KOPT-K1 (cell line): ENCODE measurements around the gene ASCC2.

ENCODE experiments used
- H3K27ac ChIP-seq: fragments of 200-600 bp; sonication (generic); 2 replicates; pipeline ENCODE4 v1.5.1; 2016; ENCODE audit warnings: antibody characterized with exemption, mild to moderate bottlenecking, low read depth, low read length; ENCODE audit not compliant: poor library complexity, severe bottlenecking
- H3K36me3 ChIP-seq: fragments of 200-600 bp; sonication (generic); 2 replicates; pipeline ENCODE4 v1.5.1; 2017; ENCODE audit warnings: antibody characterized with exemption, mild to moderate bottlenecking, low read length, moderate library complexity; ENCODE audit not compliant: insufficient read depth
- H3K9me3 ChIP-seq: fragments of 200-600 bp; sonication (generic); 2 replicates; pipeline ENCODE4 v1.5.1; 2017; ENCODE audit warnings: antibody characterized with exemption, low read length, mild to moderate bottlenecking; ENCODE audit not compliant: insufficient read depth, poor library complexity, severe bottlenecking

The ASCC2 gene

DNA sequence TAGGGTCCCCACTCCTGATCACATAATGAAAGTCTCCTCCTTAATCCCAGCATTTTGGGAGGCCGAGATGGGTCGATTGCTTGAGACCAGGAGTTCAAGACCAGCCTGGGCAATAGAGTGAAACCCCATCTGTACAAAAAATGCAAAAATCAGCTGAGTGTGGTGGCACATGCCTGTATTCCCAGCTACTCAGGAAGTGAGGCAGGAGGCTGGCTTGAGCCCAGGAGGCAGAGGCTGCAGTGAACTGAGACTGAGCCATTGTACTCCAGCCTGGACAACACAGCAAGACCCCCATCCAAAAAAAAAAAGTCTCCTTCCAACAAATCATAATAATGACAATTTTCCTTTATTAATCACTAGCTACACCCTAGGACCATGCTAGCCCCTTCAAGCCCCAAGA, 86.4 kb downstream of the ASCC2 start:
- no peaks in the 10 kb centered on the region for H3K9me3 ChIP-seq
- peaks cover 4% of the 10 kb centered on the region; the same call in 1 of the 2 replicates for H3K36me3 ChIP-seq
- H3K27ac ChIP-seq: peak overlapping the region; percentile 71

- peak overlapping the region; percentile 71 for H3K27ac ChIP-seq
- no peaks in the 10 kb centered on the region for H3K9me3 ChIP-seq
- H3K36me3 ChIP-seq: peaks cover 4% of the 10 kb centered on the region; the same call in 1 of the 2 replicates
These were observed 87.2 kb downstream of the ASCC2 start for GRCh38 chr22:29750559-29751538.

- Histone ChIP-seq H3K9me3 (no peaks in the 10 kb centered on the region), H3K27ac (peak overlapping the region; percentile 71), H3K36me3 (peaks cover 4% of the 10 kb centered on the region; the same call in 1 of the 2 replicates)
These were observed 88.0 kb downstream of the ASCC2 start for GRCh38 chr22:29750029-29750428.

DNA sequence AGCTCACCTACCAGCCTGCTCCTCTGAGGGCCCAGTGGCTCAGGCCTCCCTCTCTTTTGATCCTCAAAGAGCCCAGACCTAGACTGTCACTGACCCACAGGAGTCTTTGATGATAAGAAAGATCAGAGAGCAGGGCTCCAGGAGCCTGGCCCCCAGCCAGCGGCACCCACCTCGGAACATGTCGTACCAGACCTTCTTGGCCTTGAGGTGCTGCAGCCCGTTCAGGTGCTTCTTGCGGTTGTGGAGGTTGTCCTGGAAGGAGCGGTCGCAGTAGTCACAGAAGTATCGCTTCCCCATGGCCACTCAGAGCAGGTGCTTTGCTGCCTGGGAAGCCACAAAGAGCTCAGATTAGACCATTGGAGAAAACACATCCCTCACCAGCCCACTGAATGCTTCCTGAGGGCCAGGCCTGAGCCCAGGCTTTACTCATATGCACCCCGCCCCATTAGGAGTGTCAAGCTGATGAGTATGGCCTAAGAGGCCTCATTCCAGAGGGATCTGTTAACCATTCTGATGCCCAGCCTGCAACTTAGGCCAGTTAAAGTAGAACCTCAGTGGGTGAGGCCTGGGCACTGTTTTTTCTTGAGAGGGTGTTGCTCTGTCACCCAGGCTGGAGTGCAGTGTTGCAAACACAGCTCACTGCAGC, 89.7 kb downstream of the ASCC2 start:
- Histone ChIP-seq H3K36me3 (peaks cover 4% of the 10 kb centered on the region; the same call in 1 of the 2 replicates), H3K27ac (peak overlapping the region; percentile 1), H3K9me3 (no peaks in the 10 kb centered on the region)

GRCh38 chr22:29747832-29748231, 90.2 kb downstream of the ASCC2 start:
- Histone ChIP-seq H3K36me3 (peaks cover 4% of the 10 kb centered on the region; the same call in 1 of the 2 replicates), H3K27ac (no peak overlapping the region), H3K9me3 (no peaks in the 10 kb centered on the region)

DNA sequence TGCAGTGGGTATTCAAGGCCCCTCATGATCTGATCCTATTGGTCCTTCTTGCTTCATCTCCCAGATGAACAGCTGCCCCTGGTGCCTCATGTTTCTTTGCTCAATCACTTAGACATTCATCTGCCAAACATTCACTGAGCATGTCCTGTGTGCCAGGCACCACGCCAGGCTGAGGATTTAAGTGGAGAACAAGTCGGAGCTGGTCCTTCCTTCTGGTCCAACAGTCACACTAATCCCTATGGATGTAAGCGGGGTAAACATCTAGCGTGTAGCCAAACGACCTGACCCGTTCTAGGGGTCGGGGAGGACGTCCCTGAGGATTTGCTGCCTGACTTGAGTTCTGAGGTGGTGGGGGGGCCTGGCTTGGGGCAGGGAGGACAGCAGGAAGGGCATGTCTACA, 93.2 kb downstream of the ASCC2 start:
- H3K36me3 ChIP-seq: peaks cover 4% of the 10 kb centered on the region; the same call in 1 of the 2 replicates
- H3K9me3 ChIP-seq: no peaks in the 10 kb centered on the region
- H3K27ac ChIP-seq: no peak overlapping the region

- Histone ChIP-seq H3K9me3 (no peaks in the 10 kb centered on the region), H3K36me3 (no peaks in the 10 kb centered on the region; the same call in 1 of the 2 replicates), H3K27ac (peak overlapping the region; percentile 64)
These were observed 95.7 kb downstream of the ASCC2 start for GRCh38 chr22:29742326-29742725.

DNA sequence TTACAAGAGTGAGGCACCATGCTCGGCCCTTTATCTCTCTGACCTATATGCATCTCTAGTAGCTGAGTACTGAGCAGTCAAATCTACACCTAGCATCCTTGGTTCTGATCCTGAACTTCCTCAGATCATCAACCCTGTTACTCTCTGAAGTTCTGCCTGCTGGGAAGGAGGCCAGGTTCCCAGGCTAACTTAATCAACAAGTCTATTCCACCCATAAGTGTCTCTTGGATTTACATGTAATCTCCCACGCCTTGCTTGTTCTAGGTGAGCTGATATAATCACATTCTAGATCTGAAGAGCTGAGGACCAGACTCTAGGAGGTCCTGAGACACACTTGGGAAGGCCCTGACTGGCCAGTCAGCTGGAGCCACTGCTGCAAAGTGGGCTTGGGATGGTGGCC, 96.1 kb downstream of the ASCC2 start:
- H3K27ac ChIP-seq: peak overlapping the region; percentile 64
- no peaks in the 10 kb centered on the region; the same call in 1 of the 2 replicates for H3K36me3 ChIP-seq

DNA sequence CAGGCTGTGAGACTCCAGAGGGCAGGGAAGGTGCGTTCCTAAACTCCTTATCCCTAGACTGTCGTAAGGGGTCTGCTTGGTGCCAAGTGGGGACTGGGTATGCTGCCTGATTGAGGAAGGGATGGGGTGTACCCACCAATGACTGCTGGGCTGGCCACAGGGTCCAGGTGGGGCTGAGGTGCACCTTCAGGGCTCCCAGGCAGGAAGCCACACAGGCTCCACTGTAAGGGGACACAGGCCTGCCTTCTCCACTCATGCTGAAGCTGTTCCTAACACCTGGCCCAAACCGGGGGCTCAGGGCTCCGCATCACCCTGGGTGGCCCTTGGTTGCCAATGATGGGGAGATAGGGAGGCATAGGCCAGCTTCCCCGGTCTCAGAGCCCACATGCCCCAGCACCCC, 97.9 kb downstream of the ASCC2 start:
- no peak overlapping the region for H3K27ac ChIP-seq
- H3K9me3 ChIP-seq: no peaks in the 10 kb centered on the region
- H3K36me3 ChIP-seq: no peaks in the 10 kb centered on the region; the same call in 1 of the 2 replicates

More for the DNA sequence above, 96.1 kb downstream of the ASCC2 start:
- H3K9me3 ChIP-seq: no peaks in the 10 kb centered on the region

DNA sequence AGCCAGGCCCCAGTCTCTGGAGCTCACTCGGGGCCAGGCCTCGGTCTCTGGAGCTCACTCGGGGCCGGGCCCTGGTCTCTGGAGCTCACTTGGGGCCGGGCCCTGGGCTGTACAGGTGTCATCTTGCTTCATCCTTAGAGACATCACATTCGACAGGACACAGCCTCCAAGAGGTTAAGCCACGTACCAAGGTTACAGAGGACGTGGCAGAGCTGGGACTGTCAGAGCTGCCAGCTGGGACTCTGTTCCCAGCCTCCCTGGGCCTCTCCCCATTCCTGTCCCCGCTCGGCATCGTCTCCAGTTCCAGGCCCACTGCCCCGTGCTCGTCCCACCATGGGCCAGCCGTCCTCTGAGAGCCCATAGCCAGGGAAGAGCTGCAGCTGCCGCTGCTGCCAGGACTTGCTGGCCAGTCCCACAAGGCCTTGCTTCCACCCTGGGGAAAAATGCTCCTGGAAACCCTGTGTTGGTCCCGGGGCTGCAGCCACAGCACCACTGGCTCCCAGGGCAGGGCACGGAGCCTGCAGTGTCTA, 98.7 kb downstream of the ASCC2 start:
- Histone ChIP-seq H3K9me3 (no peaks in the 10 kb centered on the region), H3K27ac (no peak overlapping the region), H3K36me3 (no peaks in the 10 kb centered on the region; the same call in 1 of the 2 replicates)
